Panc1 (cell line): ENCODE results near the gene HELB.

Experiments
- TCF7L2 ChIP-seq: IDR thresholded peaks from 2 replicates; pipeline ENCODE4 v1.6.1; 2011; ENCODE audit warnings: mild to moderate bottlenecking, low read depth, low read length, inconsistent platforms
- TF ChIP-seq, protein P1 (sequence below): fragments of 450-650 bp; IDR thresholded peaks from 2 replicates; pipeline ENCODE4 v1.5.1; 2017; ENCODE audit warnings: mild to moderate bottlenecking

GRCh38 chr12:66321435-66321834 is 19.1 kb downstream of the HELB start:
- TF ChIP-seq, protein P1, sequence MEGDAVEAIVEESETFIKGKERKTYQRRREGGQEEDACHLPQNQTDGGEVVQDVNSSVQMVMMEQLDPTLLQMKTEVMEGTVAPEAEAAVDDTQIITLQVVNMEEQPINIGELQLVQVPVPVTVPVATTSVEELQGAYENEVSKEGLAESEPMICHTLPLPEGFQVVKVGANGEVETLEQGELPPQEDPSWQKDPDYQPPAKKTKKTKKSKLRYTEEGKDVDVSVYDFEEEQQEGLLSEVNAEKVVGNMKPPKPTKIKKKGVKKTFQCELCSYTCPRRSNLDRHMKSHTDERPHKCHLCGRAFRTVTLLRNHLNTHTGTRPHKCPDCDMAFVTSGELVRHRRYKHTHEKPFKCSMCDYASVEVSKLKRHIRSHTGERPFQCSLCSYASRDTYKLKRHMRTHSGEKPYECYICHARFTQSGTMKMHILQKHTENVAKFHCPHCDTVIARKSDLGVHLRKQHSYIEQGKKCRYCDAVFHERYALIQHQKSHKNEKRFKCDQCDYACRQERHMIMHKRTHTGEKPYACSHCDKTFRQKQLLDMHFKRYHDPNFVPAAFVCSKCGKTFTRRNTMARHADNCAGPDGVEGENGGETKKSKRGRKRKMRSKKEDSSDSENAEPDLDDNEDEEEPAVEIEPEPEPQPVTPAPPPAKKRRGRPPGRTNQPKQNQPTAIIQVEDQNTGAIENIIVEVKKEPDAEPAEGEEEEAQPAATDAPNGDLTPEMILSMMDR, result no peak
- TF ChIP-seq TCF7L2, result no peak
